22Rv1 (cell line): ENCODE results near the gene UVRAG.

ENCODE experiments used
- CTCF ChIP-seq: fragments of 450-650 bp; IDR thresholded peaks from 2 replicates; pipeline ENCODE4 v1.5.1; 2017; ENCODE audit warnings: mild to moderate bottlenecking
- ZFX ChIP-seq: fragments of 450-650 bp; IDR thresholded peaks from 2 replicates; pipeline ENCODE4 v1.6.1; 2017; ENCODE audit warnings: antibody characterized with exemption, borderline replicate concordance

DNA sequence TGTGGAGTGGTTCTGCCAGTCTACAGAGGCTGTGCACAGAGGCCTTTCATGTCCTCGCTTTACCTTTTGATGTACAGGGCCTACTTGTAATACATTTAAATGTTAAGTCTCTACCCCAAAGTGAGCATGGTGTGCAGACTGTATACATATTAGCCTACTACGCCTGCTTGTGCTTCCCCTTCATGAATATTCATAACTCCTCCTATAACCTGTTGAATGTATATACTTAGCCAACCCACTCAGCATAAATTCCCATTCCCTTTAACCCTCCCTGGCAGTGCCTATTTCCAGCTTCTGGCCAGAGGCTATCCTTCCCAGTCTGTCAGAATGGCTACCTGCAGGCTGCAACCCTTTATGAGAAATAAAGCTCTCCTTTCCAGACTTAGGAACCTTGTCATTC lies 275.2 kb downstream of the UVRAG start:
- no peak for TF ChIP-seq CTCF
- no peak for TF ChIP-seq ZFX
